ENCODE measurements around the gene RIMBP3C. TPM values are rescaled to one million over a fixed set of nuclear protein-coding genes. Genes with fewer than 3 reads are reported as not detected.
"Not testable (repeated sequence)": the region's sequence is repeated elsewhere in the genome, so short reads cannot be mapped to it uniquely, and the experiment has no call there.

Gene RIMBP3C, protein sequence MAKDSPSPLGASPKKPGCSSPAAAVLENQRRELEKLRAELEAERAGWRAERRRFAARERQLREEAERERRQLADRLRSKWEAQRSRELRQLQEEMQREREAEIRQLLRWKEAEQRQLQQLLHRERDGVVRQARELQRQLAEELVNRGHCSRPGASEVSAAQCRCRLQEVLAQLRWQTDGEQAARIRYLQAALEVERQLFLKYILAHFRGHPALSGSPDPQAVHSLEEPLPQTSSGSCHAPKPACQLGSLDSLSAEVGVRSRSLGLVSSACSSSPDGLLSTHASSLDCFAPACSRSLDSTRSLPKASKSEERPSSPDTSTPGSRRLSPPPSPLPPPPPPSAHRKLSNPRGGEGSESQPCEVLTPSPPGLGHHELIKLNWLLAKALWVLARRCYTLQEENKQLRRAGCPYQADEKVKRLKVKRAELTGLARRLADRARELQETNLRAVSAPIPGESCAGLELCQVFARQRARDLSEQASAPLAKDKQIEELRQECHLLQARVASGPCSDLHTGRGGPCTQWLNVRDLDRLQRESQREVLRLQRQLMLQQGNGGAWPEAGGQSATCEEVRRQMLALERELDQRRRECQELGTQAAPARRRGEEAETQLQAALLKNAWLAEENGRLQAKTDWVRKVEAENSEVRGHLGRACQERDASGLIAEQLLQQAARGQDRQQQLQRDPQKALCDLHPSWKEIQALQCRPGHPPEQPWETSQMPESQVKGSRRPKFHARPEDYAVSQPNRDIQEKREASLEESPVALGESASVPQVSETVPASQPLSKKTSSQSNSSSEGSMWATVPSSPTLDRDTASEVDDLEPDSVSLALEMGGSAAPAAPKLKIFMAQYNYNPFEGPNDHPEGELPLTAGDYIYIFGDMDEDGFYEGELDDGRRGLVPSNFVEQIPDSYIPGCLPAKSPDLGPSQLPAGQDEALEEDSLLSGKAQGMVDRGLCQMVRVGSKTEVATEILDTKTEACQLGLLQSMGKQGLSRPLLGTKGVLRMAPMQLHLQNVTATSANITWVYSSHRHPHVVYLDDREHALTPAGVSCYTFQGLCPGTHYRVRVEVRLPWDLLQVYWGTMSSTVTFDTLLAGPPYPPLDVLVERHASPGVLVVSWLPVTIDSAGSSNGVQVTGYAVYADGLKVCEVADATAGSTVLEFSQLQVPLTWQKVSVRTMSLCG (N-terminal part only)
- under 0.01 TPM in 2 replicates for total RNA-seq

DNA sequence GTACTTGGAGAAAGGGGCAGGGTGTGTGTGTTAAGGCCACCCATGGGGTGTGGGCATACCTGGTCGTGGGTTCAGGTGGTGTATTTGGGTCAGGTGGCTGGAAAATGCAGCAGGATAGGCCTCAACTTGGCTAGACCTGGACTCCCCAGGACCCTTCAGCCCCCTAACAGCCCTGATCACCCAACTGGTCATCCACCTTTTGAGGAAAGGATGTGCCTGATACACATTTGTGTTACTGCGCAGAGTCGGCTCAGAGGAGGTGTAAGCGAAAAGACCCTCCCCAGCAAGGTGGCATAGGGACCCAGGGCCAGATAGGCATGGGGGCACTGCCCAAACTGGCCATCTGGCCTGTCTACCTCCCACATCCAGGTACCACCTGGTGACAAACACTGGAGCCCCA lies at the start of gene RIMBP3C:
Gene RIMBP3C, minus strand, starts transcription at position 101 of the 400 bp plus-strand sequence. CDS start 485 bp downstream, outside the sequence.
- not testable (repeated sequence) for DNase-seq (ENCODE audit: low read depth in 2 of 2)

GRCh38 chr22:21599053-21599893 lies 48.0 kb upstream of the RIMBP3C start:
- peak in 1 of 2 donors; percentile 42 for DNase-seq (ENCODE audit: low read depth in 2 of 2)

GRCh38 chr22:21598302-21598701 lies 47.0 kb upstream of the RIMBP3C start:
- no peak for DNase-seq (ENCODE audit: low read depth in 2 of 2)

- not testable (repeated sequence) for DNase-seq (ENCODE audit: low read depth in 2 of 2)
Measured at GRCh38 chr22:21596356-21597135, 45.3 kb upstream of the RIMBP3C start.

DNA sequence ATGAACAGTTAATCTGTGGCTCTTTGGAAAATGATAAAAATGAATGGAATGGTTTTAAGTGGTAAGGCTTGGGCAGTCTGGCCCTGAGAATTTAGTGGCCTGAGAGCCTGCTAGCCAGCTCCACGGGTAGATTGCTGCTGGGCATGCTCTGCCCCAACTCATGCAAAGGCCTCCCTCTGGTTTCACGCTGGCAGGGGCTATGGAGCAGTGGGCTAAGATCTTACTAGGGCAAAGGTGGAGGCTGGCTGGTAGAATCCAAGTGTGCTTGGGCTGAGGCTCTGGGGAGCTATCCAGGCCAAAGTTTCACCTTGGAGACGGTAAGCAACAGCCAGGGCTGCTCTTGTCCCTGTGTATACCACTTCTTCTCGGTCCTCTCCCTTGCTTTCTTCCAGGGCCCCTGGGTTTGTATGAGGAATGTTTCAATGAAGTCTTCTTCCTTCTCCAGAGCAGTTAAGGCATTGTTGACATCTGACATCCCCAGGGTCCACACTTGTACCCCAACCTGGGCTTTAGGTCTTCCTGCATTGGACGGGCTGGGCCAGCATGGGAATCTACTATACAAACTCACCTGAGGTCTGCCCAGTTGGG lies 43.7 kb upstream of the RIMBP3C start:
- DNase-seq (ENCODE audit: low read depth in 2 of 2): no peak

- peak in 1 of 2 donors; percentile 20 for DNase-seq (ENCODE audit: low read depth in 2 of 2)
Measured at GRCh38 chr22:21593406-21594232, 42.4 kb upstream of the RIMBP3C start.

DNA sequence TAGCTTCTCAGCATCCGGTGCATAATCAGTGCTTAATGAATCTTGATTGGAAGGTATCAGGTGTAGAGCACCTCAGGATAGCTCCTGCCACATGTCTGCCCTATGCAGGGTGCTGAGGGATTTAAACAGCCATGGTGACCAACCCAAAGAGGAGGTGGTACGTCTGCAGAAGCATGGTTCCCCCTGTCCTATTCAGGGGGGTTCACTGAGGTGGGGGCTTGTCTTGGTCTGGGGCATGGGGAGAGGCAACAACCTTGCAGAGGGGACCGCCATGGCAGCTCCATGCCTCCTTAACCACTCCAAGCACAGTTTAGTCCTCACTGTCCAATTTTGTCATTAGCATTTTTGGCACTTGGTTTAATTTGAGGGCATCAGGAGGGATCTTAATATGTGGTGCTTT lies 41.2 kb upstream of the RIMBP3C start:
- DNase-seq (ENCODE audit: low read depth in 2 of 2): no peak

DNA sequence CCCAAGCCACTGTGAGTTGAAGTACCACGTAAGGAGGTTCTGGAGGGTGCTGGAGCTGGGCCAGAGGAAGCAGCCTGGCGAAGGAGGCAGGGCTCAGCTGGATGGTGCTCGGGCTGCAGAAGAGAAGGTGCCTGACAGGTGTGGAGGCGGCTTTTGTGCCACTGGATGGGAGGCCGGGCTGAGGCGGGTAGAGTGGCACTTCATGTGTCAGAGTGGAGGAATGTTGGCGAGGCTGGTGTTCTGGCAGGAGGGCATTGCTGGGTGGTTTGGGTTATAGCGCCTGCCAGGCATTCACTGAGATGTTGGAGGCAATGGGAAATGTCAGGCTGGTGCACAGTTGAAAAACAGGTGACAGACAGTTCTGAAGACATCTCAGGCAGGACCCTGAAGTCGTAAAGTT lies 40.4 kb upstream of the RIMBP3C start:
- no peak for DNase-seq (ENCODE audit: low read depth in 2 of 2)

- DNase-seq (ENCODE audit: low read depth in 2 of 2): peak in 1 of 2 donors; percentile 15
Measured at GRCh38 chr22:21590809-21591641, 39.8 kb upstream of the RIMBP3C start.

GRCh38 chr22:21589396-21589795 lies 38.1 kb upstream of the RIMBP3C start:
- no peak for DNase-seq (ENCODE audit: low read depth in 2 of 2)

GRCh38 chr22:21587803-21588611 lies 36.7 kb upstream of the RIMBP3C start:
- DNase-seq (ENCODE audit: low read depth in 2 of 2): no peak

- no peak for DNase-seq (ENCODE audit: low read depth in 2 of 2)
Measured at GRCh38 chr22:21585389-21585788, 34.1 kb upstream of the RIMBP3C start.

GRCh38 chr22:21582801-21583740 lies 31.8 kb upstream of the RIMBP3C start:
- DNase-seq (ENCODE audit: low read depth in 2 of 2): no peak

DNA sequence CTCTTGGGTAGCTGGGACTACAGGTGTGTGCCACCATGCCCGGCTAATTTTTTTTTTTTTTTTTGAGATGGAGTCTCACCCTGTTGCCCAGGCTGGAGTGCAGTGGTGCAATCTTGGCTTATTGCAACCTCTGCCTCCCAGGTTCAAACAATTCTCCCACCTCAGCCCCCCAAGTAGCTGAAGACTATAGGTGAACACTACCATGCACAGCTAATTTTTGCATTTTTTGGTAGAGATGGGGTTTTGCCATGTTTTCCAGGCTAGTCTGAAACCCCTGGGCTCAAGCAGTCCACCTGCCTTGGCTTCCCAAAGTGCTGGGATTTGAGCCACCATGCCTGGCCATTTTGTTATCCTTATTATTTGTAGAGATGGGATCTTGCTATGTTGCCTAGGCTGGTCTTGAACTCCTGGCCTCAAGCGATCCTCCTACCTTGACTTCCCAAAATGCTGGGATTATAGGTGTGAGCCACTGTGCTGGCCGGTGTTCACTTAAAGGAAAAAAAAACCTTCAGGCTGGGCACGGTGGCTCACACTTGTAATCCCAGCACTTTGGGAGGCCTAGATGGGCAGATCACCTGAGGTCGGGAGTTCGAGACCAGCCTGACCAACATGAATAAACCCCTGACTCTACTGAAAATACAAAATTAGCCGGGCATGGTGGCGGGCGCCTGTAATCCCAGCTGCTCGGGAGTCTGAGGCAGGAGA lies 29.9 kb upstream of the RIMBP3C start:
- not testable (repeated sequence) for DNase-seq (ENCODE audit: low read depth in 2 of 2)

DNA sequence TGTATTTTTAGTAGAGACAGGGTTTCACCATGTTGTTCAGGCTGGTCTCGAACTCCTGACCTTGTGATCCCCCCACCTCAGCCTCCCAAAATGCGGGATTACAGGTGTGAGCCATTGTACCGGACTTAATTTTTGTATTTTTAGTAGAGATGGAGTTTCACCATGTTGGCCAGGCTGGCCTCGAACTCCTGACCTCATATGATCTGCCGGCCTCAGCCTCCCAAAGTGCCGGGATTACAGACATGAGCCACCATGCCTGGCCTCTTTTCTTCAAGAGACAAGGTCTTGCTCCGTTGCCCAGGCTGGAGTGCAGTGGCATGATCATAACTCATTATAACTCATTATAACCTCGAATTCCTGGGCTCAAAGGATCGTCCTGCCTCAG lies 29.4 kb upstream of the RIMBP3C start:
- not testable (repeated sequence) for DNase-seq (ENCODE audit: low read depth in 2 of 2)

All from lung microvascular endothelial cell (primary cell).